K562 (cell line): ENCODE results near the gene PEX10. TPM values are rescaled to one million over a fixed set of nuclear protein-coding genes. Genes with fewer than 3 reads are reported as not detected.
A peak's percentile ranks its signal among the peaks of the same experiment; 100 is the strongest.

ENCODE experiments used
- CHD2 ChIP-seq: IDR thresholded peaks from 2 replicates; pipeline ENCODE4 v1.6.1; 2011; ENCODE audit warnings: low read depth, low read length
- CREB1 ChIP-seq, 2 experiments: sonication (generic) in 1 of 2; formaldehyde crosslinking in 1 of 2; IDR thresholded peaks; 2 replicates each; pipeline versions ENCODE4 v1.6.1 to v1.8.0; 2012 to 2022; ENCODE audit warnings: inconsistent platforms in 1 of 2, mild to moderate bottlenecking in 1 of 2, missing genetic modification reagents in 1 of 2, moderate library complexity in 1 of 2
- CREB5 ChIP-seq: fragments of 250-450 bp; sonication (Bioruptor Pico); IDR thresholded peaks from 2 replicates; pipeline ENCODE4 v1.5.0; 2020; ENCODE audit warnings: mild to moderate bottlenecking
- MYBL2 ChIP-seq, 2 experiments: fragments of 450-650 bp in 1 of 2; sonication (generic) in 1 of 2; formaldehyde crosslinking in 1 of 2; IDR thresholded peaks; 2 replicates each; pipeline versions ENCODE4 v1.6.1 to v1.8.1; 2017 to 2022; ENCODE audit warnings: borderline replicate concordance in 1 of 2, inconsistent platforms in 1 of 2, low read depth in 1 of 2, mild to moderate bottlenecking in 1 of 2, missing genetic modification reagents in 1 of 2, moderate library complexity in 1 of 2
- PCBP1 ChIP-seq: fragments of 200-400 bp; formaldehyde crosslinking; IDR thresholded peaks from 2 replicates; pipeline ENCODE4 v1.6.1; 2018; ENCODE audit warnings: mild to moderate bottlenecking, low read depth, low read length; ENCODE audit not compliant: poor library complexity, severe bottlenecking
- POU5F1 ChIP-seq: fragments of 150-350 bp; IDR thresholded peaks from 2 replicates; pipeline ENCODE4 v1.6.1; 2014; ENCODE audit warnings: borderline replicate concordance, low read length, low read depth, mild to moderate bottlenecking; ENCODE audit not compliant: partially characterized antibody
- REST ChIP-seq, 2 experiments: fragments of 450-650 bp; formaldehyde crosslinking in 1 of 2; IDR thresholded peaks; 2 replicates each; pipeline versions ENCODE4 v1.4.0 to v1.6.1; 2014 to 2020; ENCODE audit warnings: mild to moderate bottlenecking in 2 of 2, borderline replicate concordance in 1 of 2, low read depth in 1 of 2
- TAF15 ChIP-seq: fragments of 200-400 bp; formaldehyde crosslinking; IDR thresholded peaks from 2 replicates; pipeline ENCODE4 v1.6.1; 2017; ENCODE audit warnings: mild to moderate bottlenecking, low read depth, low read length, moderate library complexity
- U2AF2 ChIP-seq: fragments of 200-400 bp; formaldehyde crosslinking; optimal IDR thresholded peaks from 2 replicates; pipeline ENCODE3; 2017; ENCODE audit warnings: low read depth, mild to moderate bottlenecking, low read length
- XRCC4 ChIP-seq: IDR thresholded peaks from one replicate; pipeline ENCODE4 v1.6.1; 2011; ENCODE audit not compliant: insufficient read depth, insufficient read length; ENCODE audit errors: extremely low read depth
- ZBTB49 ChIP-seq: sonication (generic); formaldehyde crosslinking; IDR thresholded peaks from 2 replicates; pipeline ENCODE4 v1.8.0; 2022; ENCODE audit warnings: missing genetic modification reagents, mild to moderate bottlenecking, borderline replicate concordance
- ZNF324 ChIP-seq: fragments of 250-450 bp; sonication (Bioruptor Pico); IDR thresholded peaks from 2 replicates; pipeline ENCODE4 v1.4.0; 2020; ENCODE audit warnings: mild to moderate bottlenecking
- ZNF764 ChIP-seq: fragments of 250-450 bp; sonication (Bioruptor Pico); IDR thresholded peaks from 2 replicates; pipeline ENCODE4 v1.4.0; 2020; ENCODE audit warnings: low read depth, mild to moderate bottlenecking, moderate library complexity
- ZNF780A ChIP-seq: fragments of 250-450 bp; sonication (Bioruptor Pico); IDR thresholded peaks from 2 replicates; pipeline ENCODE4 v1.5.0; 2021; ENCODE audit warnings: mild to moderate bottlenecking
- ZSCAN32 ChIP-seq: fragments of 450-650 bp; formaldehyde crosslinking; IDR thresholded peaks from 2 replicates; pipeline ENCODE4 v1.4.0; 2020; ENCODE audit warnings: mild to moderate bottlenecking, moderate library complexity
- polyA plus RNA-seq, 8 experiments: library from polyadenylated mRNA; depleted of rRNA in 4 of 8; stranded (reverse) in 5 of 8; unstranded in 3 of 8; fragments of >200 nt; fragmentation: Nextera tagmentation in 2 of 8; fragmentation: Illumina TruSeq in 1 of 8; extraction: Ambion mirVana in 2 of 8; extraction: Trizol in 1 of 8; gene quantifications; 2 replicates each; pipeline versions ENCODE4 v1.2.1 to v1.2.3, GENCODE V29; 2011 to 2014; ENCODE audit warnings: inconsistent platforms in 1 of 8, missing spikeins in 1 of 8
- total RNA-seq, 7 experiments: library from RNA; depleted of rRNA in 6 of 7; stranded (reverse); fragments of >200 nt in 6 of 7; fragmentation: Illumina TruSeq in 2 of 7; extraction: Trizol in 2 of 7; gene quantifications; 2 replicates each; pipeline versions ENCODE4 v1.2.1 to v1.2.3, GENCODE V29; 2011 to 2021; ENCODE audit warnings: low replicate concordance in 1 of 7

PEX10 gene
- total and polyA plus RNA-seq, 9 of the 15 experiments (the other 6 are each of a cell fraction or from before 2014, with no cell fraction given) = 0.03 to 26.2 (median 8.7) TPM

GRCh38 chr1:2459757-2460156 is 47.4 kb upstream of the PEX10 start (continued):
- no peak for TF ChIP-seq CREB5 (CRISPR knock-in tag)
- no peak for TF ChIP-seq MYBL2 (IDR thresholded peaks at IDR 0.05; ENCODE audit: low read depth)
- TF ChIP-seq MYBL2 (CRISPR knock-in tag; IDR thresholded peaks at IDR 0.05; ENCODE audit: borderline replicate concordance) = no peak
- TF ChIP-seq CREB1 (IDR thresholded peaks at IDR 0.05) = no peak
- no peak for TF ChIP-seq CREB1 (CRISPR knock-in tag; IDR thresholded peaks at IDR 0.05)
- TF ChIP-seq ZBTB49 (CRISPR knock-in tag) = no peak
- no peak for TF ChIP-seq ZNF324 (CRISPR knock-in tag)
- TF ChIP-seq CHD2 = no peak
- TF ChIP-seq ZNF764 (CRISPR knock-in tag) = no peak
- TF ChIP-seq PCBP1 = no peak
- TF ChIP-seq ZNF780A (CRISPR knock-in tag) = no peak
- TF ChIP-seq REST (IDR thresholded peaks at IDR 0.05; ENCODE audit: borderline replicate concordance) = peak; percentile 49
- no peak for TF ChIP-seq REST (CRISPR knock-in tag; IDR thresholded peaks at IDR 0.05; ENCODE audit: low read depth)
- no peak for TF ChIP-seq ZSCAN32 (CRISPR knock-in tag)
- no peak for TF ChIP-seq U2AF2
- no peak for TF ChIP-seq TAF15
- no peak for TF ChIP-seq XRCC4
- TF ChIP-seq POU5F1 = no peak
- TF ChIP-seq, all 486 proteins: peak for 6
